PC-9 (cell line): ENCODE results near the gene TMEM187. TPM values are rescaled to one million over a fixed set of nuclear protein-coding genes. Genes with fewer than 3 reads are reported as not detected.

Source experiments
- BruUV-seq: library from RNA; stranded (reverse); fragments of 400-500 nt; replicated peaks from 2 replicates; lab custom pipeline; 2021; lab: Mats Ljungman, UMichigan
- CTCF ChIA-PET: fragments of 300-600 bp; sonication (Branson Sonifier 250); formaldehyde crosslinking; loops from one replicate; lab custom pipeline; 2022; ENCODE audit warnings: antibody characterized with exemption; lab: Charles Lee
- POLR2A ChIA-PET: fragments of 300-600 bp; sonication (Branson Sonifier 250); formaldehyde crosslinking; loops from one replicate; lab custom pipeline; 2022; ENCODE audit warnings: antibody characterized with exemption; ENCODE audit not compliant: unreplicated experiment; lab: Charles Lee
- DNase-seq, 2 experiments: peaks; one replicate each; pipeline versions ENCODE4 v3.0.0 to v3.0.0-alpha.2; 2015 to 2022; ENCODE audit warnings: mixed read lengths in 1 of 2
- H2AFZ ChIP-seq: fragments of 200-600 bp; sonication (generic); 2 replicates; pipeline ENCODE4 v1.8.1; 2017; ENCODE audit warnings: antibody characterized with exemption
- H3F3A ChIP-seq: fragments of 200-600 bp; sonication (generic); 2 replicates; pipeline ENCODE4 v1.8.1; 2017; ENCODE audit warnings: antibody characterized with exemption, mild to moderate bottlenecking, low read depth; ENCODE audit not compliant: insufficient read depth
- H3K27ac ChIP-seq: fragments of 200-600 bp; sonication (generic); 2 replicates; pipeline ENCODE4 v1.6.1; 2016; ENCODE audit warnings: mixed run types
- H3K27me3 ChIP-seq: fragments of 200-600 bp; sonication (generic); 2 replicates; pipeline ENCODE4 v1.6.1; 2016; ENCODE audit warnings: low read depth, mixed run types; ENCODE audit not compliant: insufficient read depth
- H3K36me3 ChIP-seq: fragments of 200-600 bp; sonication (generic); 2 replicates; pipeline ENCODE4 v1.6.1; 2016; ENCODE audit warnings: low read depth, mixed run types
- H3K4me1 ChIP-seq: fragments of 200-600 bp; sonication (generic); replicated peaks from 2 replicates; pipeline ENCODE4 v1.6.1; 2016; ENCODE audit warnings: mixed run types; ENCODE audit not compliant: insufficient read depth
- H3K4me2 ChIP-seq: fragments of 200-600 bp; sonication (generic); 2 replicates; pipeline ENCODE4 v1.6.1; 2017; ENCODE audit warnings: mixed run types
- H3K4me3 ChIP-seq: fragments of 200-600 bp; sonication (generic); 2 replicates; pipeline ENCODE4 v1.6.1; 2016; ENCODE audit warnings: mixed run types
- H3K79me2 ChIP-seq: fragments of 200-600 bp; sonication (generic); 2 replicates; pipeline ENCODE4 v1.6.1; 2017; ENCODE audit warnings: low read depth, mixed run types
- H3K9me2 ChIP-seq: fragments of 200-600 bp; sonication (generic); 2 replicates; pipeline ENCODE4 v1.8.1; 2017; ENCODE audit warnings: mild to moderate bottlenecking; ENCODE audit not compliant: insufficient read depth
- H3K9me3 ChIP-seq: fragments of 200-600 bp; sonication (generic); 2 replicates; pipeline ENCODE4 v1.8.1; 2016; ENCODE audit warnings: low read depth; ENCODE audit not compliant: insufficient read depth
- H4K20me1 ChIP-seq: fragments of 200-600 bp; sonication (generic); 2 replicates; pipeline ENCODE4 v1.8.1; 2017; ENCODE audit not compliant: insufficient read depth
- CTCF ChIP-seq: fragments of 200-600 bp; sonication (generic); conservative IDR thresholded peaks from 2 replicates; pipeline ENCODE4 v1.6.1; 2017; ENCODE audit warnings: mixed run types, antibody characterized with exemption, mild to moderate bottlenecking, moderate library complexity
- EZH2 ChIP-seq: fragments of 200-600 bp; sonication (generic); IDR thresholded peaks from 2 replicates; pipeline ENCODE4 v1.8.0; 2017; ENCODE audit warnings: antibody characterized with exemption, low read depth
- intact Hi-C: fragments of 100-400 bp; cut with micrococcal nuclease; formaldehyde crosslinking; loops from one replicate; pipeline ENCODE4 v1.10.0; 2022; ENCODE audit not compliant: unreplicated experiment
- total RNA-seq: library from RNA; stranded (reverse); gene quantifications from 2 replicates; pipeline ENCODE4 v1.2.3, GENCODE V29; 2021

Gene TMEM187
- total RNA-seq, 1 experiment from 2014 or later, result 20.1 TPM

- Histone ChIP-seq H3K9me3 (no peaks in the 10 kb centered on the region), H2AFZ (no peak overlapping the region), H3K4me1 (no peaks in the 10 kb centered on the region), H3F3A (no peaks in the 10 kb centered on the region), H3K79me2 (no peaks in the 10 kb centered on the region), H4K20me1 (no peaks in the 10 kb centered on the region), H3K4me2 (no peak overlapping the region), H3K27ac (no peak overlapping the region), H3K36me3 (no peaks in the 10 kb centered on the region), H3K4me3 (no peak overlapping the region), H3K9me2 (no peaks in the 10 kb centered on the region), H3K27me3 (no peaks in the 10 kb centered on the region)
- BruUV-seq, result no TSS peak
- ChIA-PET POLR2A (no interaction called here), CTCF (no interaction called here)
- intact Hi-C loops, result no loop called here
- DNase-seq, result no peak
- TF ChIP-seq EZH2, result no peak
Observed at GRCh38 chrX:153981231-153981630, 8.7 kb downstream of the TMEM187 start.

GRCh38 chrX:153981771-153982533 lies 9.4 kb downstream of the TMEM187 start:
- no peak for DNase-seq
- Histone ChIP-seq H3K4me3 (no peak overlapping the region), H3K4me1 (no peaks in the 10 kb centered on the region), H3K4me2 (no peak overlapping the region), H3F3A (no peaks in the 10 kb centered on the region), H3K9me2 (no peaks in the 10 kb centered on the region), H3K27me3 (no peaks in the 10 kb centered on the region), H3K36me3 (no peaks in the 10 kb centered on the region), H2AFZ (no peak overlapping the region), H3K79me2 (no peaks in the 10 kb centered on the region), H3K9me3 (no peaks in the 10 kb centered on the region), H4K20me1 (no peaks in the 10 kb centered on the region), H3K27ac (no peak overlapping the region)
- ChIA-PET CTCF (no interaction called here), POLR2A (no interaction called here)
- intact Hi-C loops, result no loop called here
- BruUV-seq, result no TSS peak
- no peak for TF ChIP-seq CTCF
- TF ChIP-seq EZH2, result no peak

- H3K36me3 ChIP-seq, result no peaks in the 10 kb centered on the region
- no peak overlapping the region for H2AFZ ChIP-seq
- H3K9me2 ChIP-seq, result no peaks in the 10 kb centered on the region
- no peak for DNase-seq
- no peaks in the 10 kb centered on the region for H3K27me3 ChIP-seq
- POLR2A ChIA-PET, result no interaction called here
- H3K27ac ChIP-seq, result no peak overlapping the region
- H3K4me2 ChIP-seq, result no peak overlapping the region
- BruUV-seq, result no TSS peak
- H3F3A ChIP-seq, result no peaks in the 10 kb centered on the region
- H3K79me2 ChIP-seq, result no peaks in the 10 kb centered on the region
- H3K4me3 ChIP-seq, result no peak overlapping the region
- intact Hi-C loops, result no loop called here
- H3K4me1 ChIP-seq, result no peaks in the 10 kb centered on the region
- H4K20me1 ChIP-seq, result no peaks in the 10 kb centered on the region
- no peaks in the 10 kb centered on the region for H3K9me3 ChIP-seq
- CTCF ChIA-PET, result no interaction called here
- no peak for TF ChIP-seq EZH2
- TF ChIP-seq CTCF, result no peak
Observed at GRCh38 chrX:153983321-153983801, 10.8 kb downstream of the TMEM187 start.
